ENCODE data around the gene CLASRP.
"Not testable (repeated sequence)": the region's sequence is repeated elsewhere in the genome, so short reads cannot be mapped to it uniquely, and the experiment has no call there.

The CLASRP gene

DNA sequence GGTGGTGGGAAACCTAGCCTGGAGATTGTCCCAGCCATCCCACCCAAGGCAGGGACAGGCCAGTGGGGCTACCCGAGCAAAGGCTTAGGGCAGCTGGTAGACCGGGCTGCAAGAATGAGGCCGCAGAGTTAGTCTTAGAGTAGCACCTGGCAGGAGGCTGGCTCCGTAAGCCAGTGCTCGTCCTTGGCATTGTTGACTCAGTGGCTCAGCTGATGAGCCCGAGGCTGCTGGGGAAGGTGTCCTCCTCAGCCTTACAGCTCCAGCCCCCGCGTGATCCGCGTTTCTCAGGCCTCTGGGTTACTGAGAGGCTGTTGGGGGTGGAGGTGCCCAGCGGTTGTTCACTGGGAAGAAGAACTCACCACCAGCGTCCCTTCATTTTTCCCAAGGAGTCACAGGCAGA, 78.8 kb downstream of the CLASRP start:
- H3K27ac ChIP-seq = no peak overlapping the region
- no peak for TF ChIP-seq CTCF (conservative IDR thresholded peaks at IDR 0.05)
- TF ChIP-seq ZFX (IDR thresholded peaks at IDR 0.05) = no peak

- no peak for TF ChIP-seq ZFX (IDR thresholded peaks at IDR 0.05)
- TF ChIP-seq CTCF (conservative IDR thresholded peaks at IDR 0.05) = no peak
- no peak overlapping the region for H3K27ac ChIP-seq
These were observed 79.3 kb downstream of the CLASRP start for GRCh38 chr19:45118106-45118505.

- not testable (repeated sequence) for H3K27ac ChIP-seq
These were observed 79.9 kb downstream of the CLASRP start for GRCh38 chr19:45118591-45119355.

DNA sequence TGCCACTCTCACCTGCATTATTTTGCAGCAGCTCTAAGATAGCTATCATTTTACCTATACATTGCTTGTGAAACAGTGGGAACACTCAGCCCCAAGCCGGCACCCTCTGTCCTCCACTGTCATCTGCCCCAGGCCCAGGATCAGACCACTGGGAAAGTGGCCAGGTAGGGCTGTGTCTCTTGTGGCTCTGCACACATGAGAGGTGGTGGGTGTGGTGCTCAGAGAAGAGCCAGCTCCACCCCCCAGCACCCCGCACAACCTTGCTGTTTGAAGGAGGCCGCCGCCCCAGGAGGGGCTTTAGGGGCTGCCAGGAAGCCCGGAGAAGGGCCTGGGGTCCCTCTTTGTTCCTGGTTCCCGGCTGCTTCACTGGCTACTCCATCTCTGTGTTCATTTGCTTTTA, 80.7 kb downstream of the CLASRP start:
- no peak for TF ChIP-seq ZFX (IDR thresholded peaks at IDR 0.05)
- TF ChIP-seq CTCF (conservative IDR thresholded peaks at IDR 0.05) = no peak
- no peak overlapping the region for H3K27ac ChIP-seq

Measured in C4-2B (cell line).